Fibroblast of villous mesenchyme (primary cell): ENCODE data around the gene TBC1D9B. TPM values are rescaled to one million over a fixed set of nuclear protein-coding genes. Genes with fewer than 3 reads are reported as not detected.

Source experiments
- DNase-seq: peaks from one replicate; pipeline ENCODE4 v3.0.0-alpha.2; 2010; ENCODE audit warnings: low read depth
- H3K4me3 ChIP-seq: 2 replicates; pipeline ENCODE4 v1.5.1; 2011; ENCODE audit warnings: low read depth, mild to moderate bottlenecking, low read length
- total RNA-seq: library from RNA; depleted of rRNA; stranded (reverse); fragments of >200 nt; gene quantifications from 2 replicates; pipeline ENCODE4 v1.2.3, GENCODE V29; 2012
- TF ChIP-seq, protein P1 (sequence below): IDR thresholded peaks from 2 replicates; pipeline ENCODE4 v1.5.1; 2012; ENCODE audit warnings: low read depth, mild to moderate bottlenecking, low read length; ENCODE audit not compliant: insufficient read depth

The TBC1D9B gene
- total RNA-seq, 1 donor: 70.0 TPM

DNA sequence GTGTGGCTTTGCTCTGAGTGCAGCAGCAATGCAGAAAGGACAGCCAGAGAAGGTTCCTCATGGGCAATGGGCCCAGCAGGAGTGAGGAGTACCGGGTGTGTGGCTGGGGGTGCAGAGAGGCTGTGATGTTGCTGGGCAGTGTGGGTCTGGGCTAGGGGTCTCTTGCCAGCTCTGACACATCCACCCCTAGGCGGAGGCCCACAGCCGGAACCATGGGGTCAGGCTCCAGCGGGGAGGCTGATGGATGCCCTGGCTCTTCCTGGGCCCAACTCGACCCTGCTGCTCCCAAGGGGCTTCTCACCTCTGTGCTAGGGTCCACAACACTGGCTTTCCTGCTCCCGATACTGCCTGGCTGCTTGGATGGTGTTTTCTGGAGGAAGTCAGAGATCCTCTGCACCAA is 19.9 kb downstream of the TBC1D9B start:
- TF ChIP-seq, protein P1, sequence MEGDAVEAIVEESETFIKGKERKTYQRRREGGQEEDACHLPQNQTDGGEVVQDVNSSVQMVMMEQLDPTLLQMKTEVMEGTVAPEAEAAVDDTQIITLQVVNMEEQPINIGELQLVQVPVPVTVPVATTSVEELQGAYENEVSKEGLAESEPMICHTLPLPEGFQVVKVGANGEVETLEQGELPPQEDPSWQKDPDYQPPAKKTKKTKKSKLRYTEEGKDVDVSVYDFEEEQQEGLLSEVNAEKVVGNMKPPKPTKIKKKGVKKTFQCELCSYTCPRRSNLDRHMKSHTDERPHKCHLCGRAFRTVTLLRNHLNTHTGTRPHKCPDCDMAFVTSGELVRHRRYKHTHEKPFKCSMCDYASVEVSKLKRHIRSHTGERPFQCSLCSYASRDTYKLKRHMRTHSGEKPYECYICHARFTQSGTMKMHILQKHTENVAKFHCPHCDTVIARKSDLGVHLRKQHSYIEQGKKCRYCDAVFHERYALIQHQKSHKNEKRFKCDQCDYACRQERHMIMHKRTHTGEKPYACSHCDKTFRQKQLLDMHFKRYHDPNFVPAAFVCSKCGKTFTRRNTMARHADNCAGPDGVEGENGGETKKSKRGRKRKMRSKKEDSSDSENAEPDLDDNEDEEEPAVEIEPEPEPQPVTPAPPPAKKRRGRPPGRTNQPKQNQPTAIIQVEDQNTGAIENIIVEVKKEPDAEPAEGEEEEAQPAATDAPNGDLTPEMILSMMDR: no peak
- H3K4me3 ChIP-seq: no peak overlapping the region
- DNase-seq: no peak

DNA sequence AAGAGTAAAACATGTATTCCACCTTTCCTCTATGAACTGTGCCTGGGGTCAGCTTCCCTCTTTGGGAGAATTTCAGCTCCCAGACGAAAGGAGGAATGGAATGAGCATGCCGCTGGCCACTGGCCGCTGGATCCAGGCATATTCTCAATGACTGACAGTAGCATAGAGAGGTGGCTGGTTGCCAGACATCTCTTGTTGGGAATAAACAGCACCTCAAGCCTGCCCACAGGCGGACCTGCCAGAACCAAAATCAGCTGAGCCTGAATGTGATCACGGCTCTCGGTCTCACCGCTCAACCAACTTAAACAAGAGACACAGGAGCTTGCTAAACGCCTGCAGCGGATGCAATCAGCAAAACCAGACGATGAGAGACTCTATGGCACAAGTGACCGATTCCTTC is 20.6 kb downstream of the TBC1D9B start:
- H3K4me3 ChIP-seq: no peak overlapping the region
- TF ChIP-seq, protein P1: no peak
- DNase-seq: no peak

DNA sequence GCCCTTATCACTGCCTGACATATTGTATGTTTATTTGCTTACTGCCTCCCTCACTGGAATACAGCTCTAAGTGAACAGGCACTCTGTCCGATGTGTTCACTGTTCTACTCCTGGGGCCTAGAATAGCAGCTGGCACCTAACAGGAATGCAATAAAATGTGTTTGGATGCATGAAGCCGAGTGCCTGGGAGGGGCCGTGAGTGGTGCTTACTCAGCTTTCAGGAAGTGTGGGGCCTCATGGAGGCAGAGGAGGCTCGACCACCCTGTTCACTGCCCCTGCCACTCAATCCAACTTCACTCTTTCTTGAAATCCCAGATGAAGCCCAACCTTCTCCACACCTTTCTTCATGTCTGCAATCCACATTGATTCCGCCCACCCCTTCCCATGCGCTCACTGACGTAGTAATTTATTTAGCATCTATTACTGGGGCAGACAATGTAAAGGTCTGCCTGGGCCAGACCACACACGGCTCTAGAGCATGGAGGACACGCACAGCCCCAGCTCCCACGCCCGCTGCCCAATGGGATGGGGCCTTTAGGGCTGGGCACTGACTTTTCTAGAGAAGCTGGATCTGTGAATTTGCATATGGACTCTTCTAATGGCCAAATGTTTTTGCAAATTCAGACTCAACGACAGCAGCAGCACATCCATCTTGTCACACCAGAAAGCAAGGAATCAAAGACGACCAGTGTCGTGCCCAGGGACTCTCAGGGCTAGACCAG is 21.3 kb downstream of the TBC1D9B start:
- DNase-seq: no peak
- TF ChIP-seq, protein P1: no peak
- no peak overlapping the region for H3K4me3 ChIP-seq

DNA sequence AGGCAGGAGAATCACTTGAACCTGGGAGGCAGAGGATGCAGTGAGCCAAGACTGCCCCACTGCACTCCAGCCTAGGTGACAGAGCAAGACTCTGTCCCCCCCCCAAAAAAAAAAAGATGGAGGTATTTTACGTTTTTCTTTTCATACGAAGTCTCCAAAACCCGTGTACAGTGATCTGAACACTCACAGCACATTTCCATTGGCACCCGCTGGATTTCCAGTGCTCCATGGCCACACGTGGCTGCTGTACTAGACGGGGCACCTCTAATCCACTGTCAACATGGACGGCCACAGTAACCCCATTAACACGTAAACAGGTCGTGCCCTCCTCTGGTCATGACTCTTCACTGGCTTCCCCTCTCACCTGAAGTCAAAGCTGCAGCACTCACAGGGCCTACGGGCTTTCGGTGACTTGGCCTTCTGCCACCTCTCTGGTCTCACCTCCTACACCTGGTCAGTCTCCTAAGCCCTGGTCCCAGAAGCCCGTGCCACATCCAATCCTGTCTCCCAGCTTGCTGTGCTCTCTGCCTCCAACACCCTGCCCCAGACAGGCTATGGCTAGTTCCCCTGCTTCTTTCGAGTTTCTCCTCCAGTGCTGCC is 22.1 kb downstream of the TBC1D9B start:
- TF ChIP-seq, protein P1: no peak
- no peak overlapping the region for H3K4me3 ChIP-seq
- DNase-seq: no peak

DNA sequence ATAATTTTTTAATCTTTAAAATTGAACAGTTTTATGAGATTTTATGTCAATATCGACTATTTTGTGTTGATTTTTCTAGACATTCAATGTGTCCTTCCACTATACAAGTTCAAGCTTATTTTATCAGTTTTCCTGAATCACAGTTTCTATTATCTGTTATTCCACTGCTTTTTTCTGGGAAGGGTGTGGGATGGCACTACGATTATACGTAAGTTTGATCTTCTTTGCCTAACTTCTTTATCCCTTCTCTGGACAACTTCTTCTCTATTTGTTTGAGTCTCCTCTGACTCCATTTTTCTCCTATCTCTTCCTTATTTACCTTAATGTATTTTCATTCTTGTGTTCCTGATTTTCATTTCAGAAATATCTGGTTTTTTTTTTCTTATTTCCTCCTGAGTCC is 24.5 kb downstream of the TBC1D9B start:
- DNase-seq: no peak
- TF ChIP-seq, protein P1: no peak
- no peak overlapping the region for H3K4me3 ChIP-seq

DNA sequence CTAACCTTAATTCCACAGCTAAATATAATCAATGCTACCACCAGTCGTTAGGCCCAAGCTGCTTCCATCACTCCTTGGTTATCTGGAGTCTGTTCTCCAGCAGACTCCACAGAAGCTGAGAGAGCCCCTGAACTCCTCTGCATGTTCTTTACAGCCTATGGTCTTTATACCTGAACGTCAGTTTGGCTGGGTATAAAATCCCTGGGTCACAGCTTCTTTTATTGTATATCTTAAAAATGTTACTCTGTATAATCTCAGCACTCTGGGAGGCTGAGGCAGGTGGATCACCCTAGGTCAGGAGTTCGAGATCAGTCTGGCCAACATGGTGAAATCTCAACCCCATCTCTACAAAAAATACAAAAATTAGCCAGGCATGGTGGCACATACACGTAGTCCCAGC is 25.4 kb downstream of the TBC1D9B start:
- no peak for DNase-seq
- H3K4me3 ChIP-seq: no peak overlapping the region
- TF ChIP-seq, protein P1: no peak
